NOMO-1 treated with DMSO at 0.1 percent for 48 hours (cell line): ENCODE data around the gene FAHD1.
A peak's percentile ranks its signal among the peaks of the same experiment; 100 is the strongest.

Experiments
- DNase-seq: peaks from one replicate; lab custom pipeline; 2025; ENCODE audit not compliant: unreplicated experiment; lab: John Stamatoyannopoulos, UW

Gene FAHD1

GRCh38 chr16:1826691-1827573 lies at the start of gene FAHD1, which contains the start of gene HAGH:
TSS of gene FAHD1 (plus strand) at chr16:1827206. CDS start at chr16:1827239, 33 bp downstream.
TSS of gene HAGH (minus strand) at chr16:1826825. CDS start at chr16:1826787, 38 bp downstream.
- DNase-seq, result peak; percentile 80

- DNase-seq, result no peak
Measured at GRCh38 chr16:1777375-1778199, 49.4 kb upstream of the FAHD1 start.

DNA sequence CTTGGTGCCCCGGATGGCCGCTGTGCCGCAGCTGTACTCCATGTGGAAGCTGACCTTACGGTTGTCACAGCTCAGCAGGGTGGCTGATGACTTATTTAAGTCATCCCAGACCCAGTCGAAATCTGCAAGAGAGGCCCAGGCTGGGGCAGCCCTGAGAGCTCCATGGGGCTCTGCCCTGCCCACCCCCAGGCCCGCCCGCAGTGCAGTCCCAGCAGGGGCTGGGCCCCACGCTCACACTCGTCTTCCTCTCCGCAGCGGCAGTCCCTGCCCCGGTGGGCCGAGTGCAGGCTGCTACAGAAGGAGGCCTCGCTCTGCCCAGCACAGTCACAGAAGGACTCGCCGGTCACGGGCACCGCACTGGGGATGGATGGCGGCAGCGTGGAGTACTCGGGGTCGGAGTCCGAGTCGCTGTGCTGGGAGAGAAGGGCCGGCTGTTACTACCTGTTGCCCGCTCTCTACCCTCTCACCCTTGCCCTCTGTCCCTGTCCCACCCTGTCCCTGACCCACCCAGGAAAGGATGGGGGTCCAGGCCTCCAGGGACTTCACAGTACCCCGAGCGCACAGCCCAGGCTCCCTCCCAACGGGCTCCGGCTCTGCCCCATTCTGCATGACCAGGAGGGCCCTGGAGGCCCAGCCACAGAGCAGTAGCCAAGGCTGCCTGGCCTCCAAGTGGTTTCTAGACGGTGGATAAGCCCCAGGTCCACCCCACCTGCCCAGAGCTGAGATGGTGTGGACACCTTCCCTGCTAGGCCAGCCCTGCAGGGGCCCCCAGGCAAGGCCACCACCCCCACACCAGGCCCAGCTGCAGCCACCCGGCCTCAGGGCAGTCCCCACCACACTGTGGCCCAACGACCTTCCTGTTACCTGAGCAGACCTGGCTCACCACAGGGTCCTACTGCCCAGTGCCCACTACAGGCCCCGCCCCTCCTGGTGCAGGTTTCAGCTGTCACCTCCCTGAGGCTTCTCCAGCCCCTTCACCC lies 48.5 kb upstream of the FAHD1 start:
- no peak for DNase-seq

DNA sequence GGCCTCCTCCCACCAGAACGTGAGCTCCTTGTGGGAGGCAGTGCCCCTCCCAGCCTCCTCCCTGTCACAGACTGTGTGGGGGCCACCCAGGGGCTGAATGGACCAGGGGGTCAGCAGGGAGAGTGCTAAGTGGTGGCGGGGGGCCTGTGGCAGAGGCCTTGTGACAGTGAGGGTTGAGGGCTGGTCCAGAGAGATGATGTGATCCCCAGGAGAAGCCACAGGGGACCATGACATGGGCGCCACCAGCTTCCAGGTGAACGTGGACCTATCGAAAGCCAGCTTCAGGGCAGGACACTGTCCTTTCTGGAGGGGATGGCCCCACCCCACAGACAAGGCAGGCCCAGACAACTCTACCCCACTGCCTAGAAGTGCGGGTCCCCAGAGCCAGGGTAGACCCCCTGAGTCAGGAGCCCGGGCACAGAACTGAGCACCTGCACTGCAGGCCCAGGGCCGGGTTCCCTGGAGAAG lies 47.7 kb upstream of the FAHD1 start:
- DNase-seq, result no peak

DNA sequence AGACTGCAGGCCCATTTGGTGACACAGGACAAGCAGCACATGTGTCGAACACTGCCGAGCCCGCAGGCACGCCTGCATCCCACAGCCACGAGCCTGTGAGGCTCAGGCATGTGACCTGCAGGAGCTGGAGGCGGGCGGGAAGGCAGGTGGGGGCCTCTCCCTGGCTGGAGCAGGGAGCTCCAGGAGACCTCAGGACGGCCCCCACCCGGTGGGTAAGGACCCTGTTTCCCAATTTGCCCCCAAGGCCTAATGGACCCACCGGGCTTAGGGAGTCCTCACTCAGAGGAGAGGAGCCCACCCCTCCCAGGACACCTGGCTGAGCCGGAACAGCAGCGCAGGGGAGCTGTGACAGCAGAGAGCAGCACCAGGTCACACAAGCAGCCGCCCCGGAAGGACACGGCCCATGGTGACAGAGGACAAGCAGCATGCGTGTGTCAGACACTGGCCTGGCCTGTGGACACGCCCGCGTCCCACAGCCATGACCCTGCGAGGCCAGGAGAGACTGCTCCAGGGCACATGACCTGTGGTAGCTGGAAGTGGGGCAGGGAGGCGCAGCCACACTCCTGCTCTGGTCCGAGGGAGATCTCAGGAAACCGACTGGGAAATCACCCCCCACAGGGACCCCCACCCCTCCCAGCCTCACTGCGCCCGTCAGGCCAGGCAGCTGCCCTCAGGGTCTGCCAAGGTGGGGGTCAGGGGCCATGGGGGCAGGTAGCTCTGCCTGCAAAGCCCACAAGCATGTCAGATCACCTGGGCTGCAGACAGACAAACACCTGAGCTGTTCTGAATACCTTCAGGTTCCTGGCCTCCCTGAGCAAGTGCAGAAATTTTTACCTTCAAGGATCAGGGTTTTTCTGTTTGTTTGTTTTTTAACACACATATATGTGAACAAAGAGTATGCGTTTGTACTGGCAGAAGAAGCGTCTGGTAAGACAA lies 47.0 kb upstream of the FAHD1 start:
- no peak for DNase-seq

GRCh38 chr16:1780677-1781072 lies 46.3 kb upstream of the FAHD1 start:
- no peak for DNase-seq

DNA sequence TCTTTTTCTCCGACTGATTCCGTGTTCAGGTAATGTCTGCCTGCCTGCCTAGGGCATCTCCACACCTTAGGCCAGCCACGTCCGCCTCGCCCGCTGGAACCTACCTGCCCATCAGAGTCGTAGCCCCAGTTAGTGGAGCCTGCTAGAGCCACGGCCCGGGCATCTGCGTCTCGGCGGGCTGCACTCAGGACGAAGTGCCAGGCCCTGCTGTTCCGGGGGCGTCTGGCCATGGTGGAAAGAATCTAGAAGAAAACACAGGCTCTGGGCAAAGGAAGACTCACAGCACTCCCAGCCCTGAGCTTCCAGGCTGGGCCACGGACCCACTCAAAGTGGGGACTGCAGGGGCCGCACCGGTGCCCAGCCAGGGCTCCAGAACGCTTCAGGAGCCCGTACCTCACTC lies 45.8 kb upstream of the FAHD1 start:
- DNase-seq, result no peak

DNA sequence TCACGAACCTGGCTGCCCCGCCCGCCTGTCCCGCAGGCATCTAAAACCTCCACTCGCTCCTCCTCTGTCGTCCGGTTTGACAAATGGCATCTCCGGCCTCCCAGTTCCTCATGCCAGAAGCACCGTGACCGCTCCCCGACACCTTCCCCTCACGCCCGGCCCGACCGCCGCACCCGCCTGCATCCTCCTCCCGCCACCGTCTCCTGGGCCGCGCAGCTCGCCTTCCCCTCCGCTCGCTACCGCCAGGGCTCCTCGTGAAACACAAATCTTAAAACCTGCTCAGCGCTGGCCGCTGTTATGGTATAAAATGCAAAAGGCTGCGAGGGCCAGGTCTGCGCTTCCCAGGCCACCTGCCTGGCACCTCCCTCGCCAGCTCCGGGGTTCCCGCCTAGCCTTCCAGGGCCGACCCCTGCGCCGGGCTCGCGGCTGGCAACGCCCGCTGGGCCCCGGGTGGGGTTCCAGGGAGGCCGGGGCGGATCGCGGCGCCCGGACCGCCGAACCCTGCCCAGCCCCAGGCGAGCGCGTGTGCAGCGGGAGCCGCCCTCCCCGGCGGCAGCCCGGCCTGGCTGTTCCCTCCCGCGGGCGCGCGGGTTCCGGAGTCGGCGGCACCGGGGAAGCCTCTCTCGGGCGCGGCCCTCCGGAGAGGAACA lies 45.1 kb upstream of the FAHD1 start:
- peak; percentile 33 for DNase-seq

- peak; percentile 100 for DNase-seq
Measured at GRCh38 chr16:1782408-1783264, 44.4 kb upstream of the FAHD1 start, which contains the start of the genes NUBP2 and SPSB3. TSS of gene NUBP2 (plus strand) at chr16:1782960. CDS start at chr16:1783021, 61 bp downstream. TSS of gene SPSB3 (minus strand) at chr16:1782571. CDS start at chr16:1781483, 1,088 bp downstream.

- DNase-seq, result no peak
Measured at GRCh38 chr16:1784977-1785845, 41.8 kb upstream of the FAHD1 start.

- DNase-seq, result no peak
Measured at GRCh38 chr16:1785846-1786170, 41.2 kb upstream of the FAHD1 start.

- no peak for DNase-seq
Measured at GRCh38 chr16:1786242-1787055, 40.6 kb upstream of the FAHD1 start.

DNA sequence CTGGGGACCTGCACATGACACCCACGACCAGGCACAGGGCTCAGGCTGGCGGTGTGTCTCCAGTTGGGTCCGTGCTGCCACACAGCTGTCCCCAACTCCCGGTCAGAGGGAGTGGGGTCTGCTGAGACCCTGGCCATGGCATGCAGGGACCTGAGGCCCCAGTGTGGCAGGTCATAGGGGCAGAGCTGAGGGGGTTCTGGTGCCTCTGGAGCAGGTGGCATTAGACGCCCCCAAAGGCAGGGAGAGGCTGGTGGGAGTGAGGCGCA lies 40.0 kb upstream of the FAHD1 start:
- no peak for DNase-seq

GRCh38 chr16:1787322-1788094 lies 39.5 kb upstream of the FAHD1 start:
- no peak for DNase-seq

- no peak for DNase-seq
Measured at GRCh38 chr16:1788095-1788707, 38.8 kb upstream of the FAHD1 start.
